Muscle layer of colon (tissue), 2 donors: ENCODE results near the gene TNC.
"Not testable (repeated sequence)": the region's sequence is repeated elsewhere in the genome, so short reads cannot be mapped to it uniquely, and the experiment has no call there.

ENCODE experiments used
- H3K27ac ChIP-seq: one replicate; pipeline ENCODE4 v1.7.0; 2013; ENCODE audit warnings: low read depth, mild to moderate bottlenecking, low read length, moderate library complexity
- H3K27me3 ChIP-seq, 2 donors: one replicate each; pipeline ENCODE4 v1.7.0; 2013; ENCODE audit warnings: low read length in 2 of 2, mild to moderate bottlenecking in 2 of 2; ENCODE audit not compliant: insufficient read depth in 2 of 2, control insufficient read depth in 1 of 2
- H3K36me3 ChIP-seq: one replicate; pipeline ENCODE4 v1.7.0; 2013; ENCODE audit warnings: mild to moderate bottlenecking, low read length; ENCODE audit not compliant: insufficient read depth
- H3K4me1 ChIP-seq: one replicate; pipeline ENCODE4 v1.7.0; 2013; ENCODE audit warnings: mild to moderate bottlenecking, low read length; ENCODE audit not compliant: insufficient read depth
- H3K4me3 ChIP-seq, 2 donors: one replicate each; pipeline ENCODE4 v1.7.0; 2013; ENCODE audit warnings: low read length in 2 of 2, low read depth in 1 of 2, mild to moderate bottlenecking in 1 of 2, moderate library complexity in 1 of 2
- H3K9ac ChIP-seq: one replicate; pipeline ENCODE4 v1.7.0; 2013; ENCODE audit warnings: low read length
- H3K9me3 ChIP-seq: one replicate; pipeline ENCODE4 v1.7.0; 2013; ENCODE audit warnings: mild to moderate bottlenecking, low read length
- donor health status: abdominal sarcoma.
- donor health status: Adenocarcinoma of cecum.

TNC gene

GRCh38 chr9:115133649-115134048, 15.7 kb upstream of the TNC start:
- H3K36me3 ChIP-seq = no peaks in the 10 kb centered on the region
- H3K9ac ChIP-seq = no peak overlapping the region
- H3K9me3 ChIP-seq = no peaks in the 10 kb centered on the region
- no peak overlapping the region for H3K27ac ChIP-seq
- no peaks in the 10 kb centered on the region for H3K27me3 ChIP-seq
- H3K4me1 ChIP-seq = peaks cover 42% of the 10 kb centered on the region
- no peak overlapping the region for H3K4me3 ChIP-seq

GRCh38 chr9:115132648-115133047, 14.7 kb upstream of the TNC start:
- Histone ChIP-seq H3K27ac (no peak overlapping the region), H3K36me3 (no peaks in the 10 kb centered on the region), H3K9me3 (no peaks in the 10 kb centered on the region), H3K27me3 (no peaks in the 10 kb centered on the region), H3K4me3 (no peak overlapping the region), H3K4me1 (peaks cover 42% of the 10 kb centered on the region), H3K9ac (no peak overlapping the region)

GRCh38 chr9:115130176-115130575, 12.2 kb upstream of the TNC start:
- H3K36me3 ChIP-seq = no peaks in the 10 kb centered on the region
- H3K27ac ChIP-seq = peak overlapping the region; percentile 13
- no peak overlapping the region for H3K9ac ChIP-seq
- H3K4me1 ChIP-seq = peaks cover 26% of the 10 kb centered on the region
- H3K4me3 ChIP-seq = no peak overlapping the region
- no peaks in the 10 kb centered on the region for H3K27me3 ChIP-seq
- H3K9me3 ChIP-seq = no peaks in the 10 kb centered on the region

GRCh38 chr9:115128726-115129125, 10.8 kb upstream of the TNC start:
- H3K9ac ChIP-seq, H3K4me3 ChIP-seq, H3K36me3 ChIP-seq, H3K9me3 ChIP-seq, H3K27me3 ChIP-seq, H3K27ac ChIP-seq: not testable (repeated sequence)
- H3K4me1 ChIP-seq = peaks cover 18% of the 10 kb centered on the region

GRCh38 chr9:115127191-115127817, 9.3 kb upstream of the TNC start:
- H3K27ac ChIP-seq = no peak overlapping the region
- H3K36me3 ChIP-seq = no peaks in the 10 kb centered on the region
- peaks cover 15% of the 10 kb centered on the region for H3K4me1 ChIP-seq
- no peaks in the 10 kb centered on the region for H3K27me3 ChIP-seq
- no peak overlapping the region for H3K4me3 ChIP-seq
- H3K9me3 ChIP-seq = no peaks in the 10 kb centered on the region
- no peak overlapping the region for H3K9ac ChIP-seq

- no peaks in the 10 kb centered on the region for H3K27me3 ChIP-seq
- no peak overlapping the region for H3K27ac ChIP-seq
- H3K9ac ChIP-seq = no peak overlapping the region
- peaks cover 16% of the 10 kb centered on the region for H3K4me1 ChIP-seq
- H3K4me3 ChIP-seq = no peak overlapping the region
- no peaks in the 10 kb centered on the region for H3K9me3 ChIP-seq
- no peaks in the 10 kb centered on the region for H3K36me3 ChIP-seq
Measured at GRCh38 chr9:115126404-115126803, 8.4 kb upstream of the TNC start.

- Histone ChIP-seq H3K9me3 (no peaks in the 10 kb centered on the region), H3K27ac (no peak overlapping the region), H3K9ac (no peak overlapping the region), H3K4me3 (no peak overlapping the region), H3K4me1 (peaks cover 31% of the 10 kb centered on the region), H3K36me3 (no peaks in the 10 kb centered on the region), H3K27me3 (no peaks in the 10 kb centered on the region)
Measured at GRCh38 chr9:115122937-115123336, 5.0 kb upstream of the TNC start.

- H3K27me3 ChIP-seq = no peaks in the 10 kb centered on the region
- H3K36me3 ChIP-seq = no peaks in the 10 kb centered on the region
- H3K9ac ChIP-seq = no peak overlapping the region
- H3K4me1 ChIP-seq = peaks cover 25% of the 10 kb centered on the region
- H3K9me3 ChIP-seq = no peaks in the 10 kb centered on the region
- no peak overlapping the region for H3K4me3 ChIP-seq
- peak overlapping the region; percentile 92 for H3K27ac ChIP-seq
Measured at GRCh38 chr9:115121181-115121580, 3.2 kb upstream of the TNC start.

- H3K9me3 ChIP-seq = no peaks in the 10 kb centered on the region
- H3K36me3 ChIP-seq = peaks cover 10% of the 10 kb centered on the region
- peaks cover 41% of the 10 kb centered on the region for H3K4me1 ChIP-seq
- H3K9ac ChIP-seq = peak overlapping the region; percentile 74
- H3K27ac ChIP-seq = peak overlapping the region; percentile 92
- H3K27me3 ChIP-seq = no peaks in the 10 kb centered on the region
- H3K4me3 ChIP-seq = peak overlapping the region; percentile 60 to 85
Measured at GRCh38 chr9:115118879-115119218, 892 bp upstream of the TNC start.

- H3K4me3 ChIP-seq = peak overlapping the region; percentile 60 to 85
- H3K4me1 ChIP-seq = peaks cover 53% of the 10 kb centered on the region
- H3K27ac ChIP-seq = peak overlapping the region; percentile 92
- H3K36me3 ChIP-seq = peaks cover 15% of the 10 kb centered on the region
- peak overlapping the region; percentile 74 for H3K9ac ChIP-seq
- no peaks in the 10 kb centered on the region for H3K27me3 ChIP-seq
- H3K9me3 ChIP-seq = no peaks in the 10 kb centered on the region
Measured at GRCh38 chr9:115116421-115117284, 1.3 kb downstream of the TNC start.

GRCh38 chr9:115115924-115116323, 2.0 kb downstream of the TNC start:
- no peaks in the 10 kb centered on the region for H3K9me3 ChIP-seq
- H3K4me1 ChIP-seq = peaks cover 47% of the 10 kb centered on the region
- peak overlapping the region; percentile 74 for H3K9ac ChIP-seq
- no peaks in the 10 kb centered on the region for H3K27me3 ChIP-seq
- peak overlapping the region in 1 of 2 donors; percentile 85 for H3K4me3 ChIP-seq
- peak overlapping the region; percentile 92 for H3K27ac ChIP-seq
- peaks cover 15% of the 10 kb centered on the region for H3K36me3 ChIP-seq
